Spleen (tissue), 11 donors: ENCODE results near the gene NDUFAF8. TPM values are rescaled to one million over a fixed set of nuclear protein-coding genes. Genes with fewer than 3 reads are reported as not detected.

Experiments used
- DNase-seq: peaks from one replicate; pipeline ENCODE4 v3.0.0-alpha.2; 2020
- H3K27ac ChIP-seq, 8 donors: fragments of 200-600 bp; sonication (generic) in 7 of 8; 1 replicate in 4 of 8; 2 replicates in 4 of 8; pipeline versions ENCODE4 v1.5.0 to v1.8.0; 2016 to 2021; ENCODE audit warnings: inconsistent platforms in 4 of 8, mild to moderate bottlenecking in 4 of 8, moderate library complexity in 1 of 8
- H3K27me3 ChIP-seq, 7 donors: fragments of 200-600 bp; sonication (generic) in 6 of 7; replicated peaks in 1 of 7; 1 replicate in 4 of 7; 2 replicates in 3 of 7; pipeline versions ENCODE4 v1.5.0 to v1.8.0; 2016 to 2021; ENCODE audit warnings: inconsistent platforms in 3 of 7, mild to moderate bottlenecking in 1 of 7
- H3K36me3 ChIP-seq, 6 donors: fragments of 200-600 bp; sonication (generic) in 5 of 6; 1 replicate in 4 of 6; 2 replicates in 2 of 6; pipeline versions ENCODE4 v1.5.0 to v1.8.0; 2016 to 2021; ENCODE audit warnings: inconsistent platforms in 2 of 6
- H3K4me1 ChIP-seq, 6 donors: fragments of 200-600 bp; sonication (generic) in 5 of 6; 1 replicate in 3 of 6; 2 replicates in 3 of 6; pipeline versions ENCODE4 v1.5.0 to v1.8.0; 2016 to 2021; ENCODE audit warnings: inconsistent platforms in 3 of 6
- H3K4me3 ChIP-seq, 8 donors: fragments of 200-600 bp; sonication (generic) in 7 of 8; 1 replicate in 4 of 8; 2 replicates in 4 of 8; pipeline versions ENCODE4 v1.5.0 to v1.8.0; 2016 to 2021; ENCODE audit warnings: inconsistent platforms in 4 of 8, mild to moderate bottlenecking in 4 of 8, moderate library complexity in 2 of 8
- H3K9me3 ChIP-seq, 8 donors: fragments of 200-600 bp; sonication (generic) in 7 of 8; 1 replicate in 4 of 8; 2 replicates in 4 of 8; pipeline versions ENCODE4 v1.5.0 to v1.8.0; 2016 to 2021; ENCODE audit warnings: inconsistent platforms in 4 of 8
- POLR2A ChIP-seq, 3 donors: fragments of 450-650 bp; IDR thresholded peaks; one replicate each; pipeline ENCODE4 v1.5.1; 2017; ENCODE audit warnings: antibody characterized with exemption in 3 of 3, mild to moderate bottlenecking in 1 of 3
- POLR2AphosphoS5 ChIP-seq, 3 donors: sonication (generic); formaldehyde crosslinking; IDR thresholded peaks; one replicate each; pipeline ENCODE4 v1.5.1; 2017; ENCODE audit warnings: antibody characterized with exemption in 3 of 3
- WGBS, 5 donors: extraction: QIAGEN DNeasy Blood & Tissue Kit in 3 of 5; methylation state at CpG; one replicate each; pipeline versions ENCODE4 v1.1.5 to v1.1.7; 2013 to 2018; 5-methylcytosine and 5-hydroxymethylcytosine counted together
- intact Hi-C: fragments of 100-400 bp; cut with DNase I; formaldehyde crosslinking; loops from one replicate; pipeline ENCODE4 v1.15.0; 2023; ENCODE audit warnings: low total_unique reads
- polyA plus RNA-seq, 3 donors: library from polyadenylated mRNA; stranded (reverse); fragments of 200-250 nt; gene quantifications; one replicate each; pipeline ENCODE4 v1.2.1, GENCODE V29; 2013
- total RNA-seq, 7 donors: library from RNA; depleted of rRNA in 3 of 7; stranded (reverse); fragments of >200 nt in 3 of 7; fragmentation: NEBNext Ultra II Directional in 4 of 7; extraction: Animal tissue kit (Norgen Biotek cat#: 25700) in 4 of 7; gene quantifications; one replicate each; pipeline versions ENCODE4 v1.1.0 to v1.2.1, GENCODE V29; 2016 to 2021
- TF ChIP-seq, protein P1 (sequence below), 11 experiments: fragments of 200-600 bp in 7 of 11; fragments of 450-650 bp in 4 of 11; sonication (generic) in 4 of 11; IDR thresholded peaks in 8 of 11; conservative IDR thresholded peaks in 3 of 11; 1 replicate in 7 of 11; 2 replicates in 4 of 11; pipeline versions ENCODE4 v1.4.0 to v1.8.0; 2016 to 2021; ENCODE audit warnings: antibody characterized with exemption in 11 of 11, inconsistent platforms in 4 of 11, mild to moderate bottlenecking in 1 of 11
- donor health status: healthy with polysubstance abuse.
- donor health status: DM: no; HTN: no; CAD: no; lungs with moderate emphysema.
- donor health status: DM: no; HTN: no; CAD: no.
- donor health status: Bipolar disorder and iron deficiency.
- donor health status: healthy.
- donor health status: DM: no; HTN: no; CAD: no.
- donor health status: DM: yes; HTN: yes; CAD: no.

NDUFAF8 gene
- total and polyA plus RNA-seq, 10 donors: 22.0 to 57.6 (median 39.5) TPM

- DNase-seq: no peak
- Histone ChIP-seq H3K4me3 (no peak overlapping the region), H3K27ac (no peak overlapping the region), H3K36me3 (peaks cover 0 to 67% (median 12%) of the 10 kb centered on the region in 6 donors), H3K4me1 (peaks cover 5 to 20% (median 17%) of the 10 kb centered on the region in 6 donors), H3K9me3 (no peaks in the 10 kb centered on the region), H3K27me3 (no peaks in the 10 kb centered on the region)
- no peak for TF ChIP-seq POLR2A (IDR thresholded peaks at IDR 0.05)
- TF ChIP-seq, protein P1, sequence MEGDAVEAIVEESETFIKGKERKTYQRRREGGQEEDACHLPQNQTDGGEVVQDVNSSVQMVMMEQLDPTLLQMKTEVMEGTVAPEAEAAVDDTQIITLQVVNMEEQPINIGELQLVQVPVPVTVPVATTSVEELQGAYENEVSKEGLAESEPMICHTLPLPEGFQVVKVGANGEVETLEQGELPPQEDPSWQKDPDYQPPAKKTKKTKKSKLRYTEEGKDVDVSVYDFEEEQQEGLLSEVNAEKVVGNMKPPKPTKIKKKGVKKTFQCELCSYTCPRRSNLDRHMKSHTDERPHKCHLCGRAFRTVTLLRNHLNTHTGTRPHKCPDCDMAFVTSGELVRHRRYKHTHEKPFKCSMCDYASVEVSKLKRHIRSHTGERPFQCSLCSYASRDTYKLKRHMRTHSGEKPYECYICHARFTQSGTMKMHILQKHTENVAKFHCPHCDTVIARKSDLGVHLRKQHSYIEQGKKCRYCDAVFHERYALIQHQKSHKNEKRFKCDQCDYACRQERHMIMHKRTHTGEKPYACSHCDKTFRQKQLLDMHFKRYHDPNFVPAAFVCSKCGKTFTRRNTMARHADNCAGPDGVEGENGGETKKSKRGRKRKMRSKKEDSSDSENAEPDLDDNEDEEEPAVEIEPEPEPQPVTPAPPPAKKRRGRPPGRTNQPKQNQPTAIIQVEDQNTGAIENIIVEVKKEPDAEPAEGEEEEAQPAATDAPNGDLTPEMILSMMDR (IDR thresholded peaks at IDR 0.05 in 8 of 11, conservative IDR thresholded peaks at IDR 0.05 in 3 of 11): no peak
- no peak for TF ChIP-seq POLR2AphosphoS5 (IDR thresholded peaks at IDR 0.05)
- intact Hi-C loops: no loop called here
- WGBS, 5 donors: 71 to 88% (median 83%) methylated on average over 6 to 10 of the region's 10 CpGs
Observed at GRCh38 chr17:81204578-81204977, 34.5 kb upstream of the NDUFAF8 start.

DNA sequence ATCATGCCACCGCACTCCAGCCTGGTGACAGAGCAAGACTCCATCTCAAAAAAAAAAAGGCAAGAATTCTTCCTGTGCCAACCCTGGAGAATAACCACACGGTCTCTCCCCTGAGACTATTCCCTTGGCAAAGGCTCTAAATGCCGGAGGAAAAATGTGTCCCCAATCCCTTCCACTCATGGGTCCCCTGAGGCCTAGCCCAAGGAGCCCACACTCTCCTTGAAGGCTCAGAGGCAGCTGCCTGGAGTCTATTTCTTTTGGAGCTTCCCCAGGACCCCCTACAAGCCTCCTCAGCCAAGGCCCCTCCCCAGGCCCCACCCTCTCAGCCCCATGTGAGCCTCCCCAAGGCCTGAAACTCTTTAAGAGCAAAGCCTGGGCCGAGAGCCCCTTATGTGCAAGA is 33.0 kb upstream of the NDUFAF8 start:
- TF ChIP-seq POLR2A (IDR thresholded peaks at IDR 0.05) (no peak), POLR2AphosphoS5 (IDR thresholded peaks at IDR 0.05) (no peak)
- TF ChIP-seq, protein P1 (IDR thresholded peaks at IDR 0.05 in 8 of 11, conservative IDR thresholded peaks at IDR 0.05 in 3 of 11): no peak
- H3K4me3 ChIP-seq: no peak overlapping the region
- peaks cover 0 to 56% (median 12%) of the 10 kb centered on the region in 6 donors for H3K36me3 ChIP-seq
- no peaks in the 10 kb centered on the region for H3K9me3 ChIP-seq
- H3K27me3 ChIP-seq: no peaks in the 10 kb centered on the region
- no peak for DNase-seq
- peaks cover 0 to 13% (median 7%) of the 10 kb centered on the region in 6 donors for H3K4me1 ChIP-seq
- 83 to 98% (median 88%) methylated on average over 4 of the region's 4 CpGs for WGBS, 5 donors
- intact Hi-C loops: no loop called here
- H3K27ac ChIP-seq: no peak overlapping the region

- Histone ChIP-seq H3K27me3 (no peaks in the 10 kb centered on the region), H3K4me3 (no peak overlapping the region), H3K4me1 (peaks cover 0 to 12% (median 5%) of the 10 kb centered on the region in 6 donors), H3K36me3 (peaks cover 0 to 56% (median 12%) of the 10 kb centered on the region in 6 donors), H3K27ac (no peak overlapping the region), H3K9me3 (no peaks in the 10 kb centered on the region)
- DNase-seq: no peak
- intact Hi-C loops: no loop called here
- TF ChIP-seq POLR2A (IDR thresholded peaks at IDR 0.05): no peak
- no peak for TF ChIP-seq POLR2AphosphoS5 (IDR thresholded peaks at IDR 0.05)
- TF ChIP-seq, protein P1 (IDR thresholded peaks at IDR 0.05 in 8 of 11, conservative IDR thresholded peaks at IDR 0.05 in 3 of 11): no peak
- 89 to 94% (median 92%) methylated on average over 11 to 12 of the region's 12 CpGs for WGBS, 5 donors
Observed at GRCh38 chr17:81206657-81207056, 32.5 kb upstream of the NDUFAF8 start.

DNA sequence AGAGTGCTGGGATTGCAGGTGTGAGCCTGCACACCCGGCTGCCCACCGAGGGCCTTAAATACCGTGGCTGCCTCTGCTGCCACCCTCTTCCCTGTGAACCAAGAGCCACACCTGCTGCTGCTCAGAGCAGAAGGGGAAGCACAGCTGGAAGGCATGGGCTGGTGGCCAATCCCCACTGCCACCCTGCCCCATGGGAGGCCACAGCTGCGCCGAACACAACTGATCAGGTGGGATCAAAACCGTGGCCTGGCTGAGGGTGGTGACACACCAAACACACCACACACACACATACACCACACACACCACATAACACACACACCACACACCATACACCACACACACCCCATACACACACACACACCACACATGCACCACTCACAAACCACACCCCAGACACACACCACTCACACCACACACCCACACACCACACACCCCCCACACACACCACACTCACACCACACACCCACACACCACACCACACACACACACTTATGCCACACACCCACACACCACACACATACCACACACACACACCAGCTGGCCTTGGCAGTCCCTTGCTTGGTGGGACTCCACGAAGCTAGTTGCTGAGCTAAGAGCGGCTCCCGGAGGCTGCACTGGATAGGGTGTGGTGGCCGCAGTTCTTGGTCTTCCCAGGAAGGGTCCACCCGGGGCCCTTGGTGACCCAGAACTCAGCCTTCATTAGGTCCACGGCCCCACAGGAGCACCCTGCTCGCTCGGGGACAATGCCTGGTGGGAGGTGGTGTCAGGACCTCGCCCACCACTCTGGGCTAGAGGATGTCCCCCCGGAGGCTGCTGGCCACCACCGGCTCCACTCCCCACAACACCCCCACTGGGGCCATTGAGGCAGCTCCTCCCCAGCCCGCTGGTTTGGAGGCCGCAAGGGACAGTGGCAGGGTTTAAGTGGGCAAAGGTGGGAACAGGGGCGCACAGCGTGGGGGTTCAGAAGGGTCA is 31.2 kb upstream of the NDUFAF8 start:
- Histone ChIP-seq H3K4me3 (no peak overlapping the region), H3K4me1 (peaks cover 0 to 12% (median 5%) of the 10 kb centered on the region in 6 donors), H3K27ac (no peak overlapping the region), H3K27me3 (no peaks in the 10 kb centered on the region), H3K9me3 (no peaks in the 10 kb centered on the region), H3K36me3 (peaks cover 0 to 46% (median 10%) of the 10 kb centered on the region in 6 donors)
- 75 to 83% (median 79%) methylated on average over 16 to 21 of the region's 21 CpGs for WGBS, 5 donors
- intact Hi-C loops: no loop called here
- DNase-seq: no peak
- TF ChIP-seq POLR2A (IDR thresholded peaks at IDR 0.05): no peak
- peak in 1 of 3 donors; percentile 16 for TF ChIP-seq POLR2AphosphoS5 (IDR thresholded peaks at IDR 0.05)
